DMS79 treated with DMSO at 0.1 percent for 48 hours (cell line): ENCODE measurements around the gene TECPR1.

Experiments
- DNase-seq: peaks from one replicate; lab custom pipeline; 2025; lab: John Stamatoyannopoulos, UW

TECPR1 gene

GRCh38 chr7:98283127-98283886, 31.3 kb upstream of the TECPR1 start:
- no peak for DNase-seq

- peak; percentile 7 for DNase-seq
Observed at GRCh38 chr7:98282703-98283102, 30.7 kb upstream of the TECPR1 start.

GRCh38 chr7:98281757-98282606, 29.9 kb upstream of the TECPR1 start:
- no peak for DNase-seq

- DNase-seq, result peak; percentile 84
Observed at GRCh38 chr7:98280791-98281756, 29.0 kb upstream of the TECPR1 start, which contains the start of gene BRI3. Gene BRI3 (plus strand): TSS chr7:98281686. CDS start chr7:98281796, 110 bp downstream.

GRCh38 chr7:98280296-98280695, 28.3 kb upstream of the TECPR1 start:
- no peak for DNase-seq

GRCh38 chr7:98278936-98279335, 26.9 kb upstream of the TECPR1 start:
- DNase-seq, result no peak

- DNase-seq, result no peak
Observed at GRCh38 chr7:98278408-98278807, 26.4 kb upstream of the TECPR1 start.

GRCh38 chr7:98276241-98276761, 24.3 kb upstream of the TECPR1 start:
- DNase-seq, result no peak

- no peak for DNase-seq
Observed at GRCh38 chr7:98267303-98267702, 15.3 kb upstream of the TECPR1 start.

GRCh38 chr7:98266840-98267239, 14.8 kb upstream of the TECPR1 start:
- no peak for DNase-seq

GRCh38 chr7:98265841-98266271, 13.8 kb upstream of the TECPR1 start:
- DNase-seq, result no peak

- no peak for DNase-seq
Observed at GRCh38 chr7:98257701-98258100, 5.7 kb upstream of the TECPR1 start.

- DNase-seq, result no peak
Observed at GRCh38 chr7:98256431-98256830, 4.4 kb upstream of the TECPR1 start.

- DNase-seq, result no peak
Observed at GRCh38 chr7:98254951-98255610, 3.0 kb upstream of the TECPR1 start.

- DNase-seq, result no peak
Observed at GRCh38 chr7:98254516-98254915, 2.5 kb upstream of the TECPR1 start.

- DNase-seq, result no peak
Observed at GRCh38 chr7:98252425-98253054, 508 bp upstream of the TECPR1 start.

GRCh38 chr7:98251231-98251600, 816 bp downstream of the TECPR1 start:
- no peak for DNase-seq

- DNase-seq, result no peak
Observed at GRCh38 chr7:98250789-98251188, 1.2 kb downstream of the TECPR1 start.

GRCh38 chr7:98249106-98249505, 2.9 kb downstream of the TECPR1 start:
- DNase-seq, result no peak

GRCh38 chr7:98248156-98248555, 3.9 kb downstream of the TECPR1 start:
- no peak for DNase-seq

GRCh38 chr7:98244871-98245270, 7.2 kb downstream of the TECPR1 start:
- no peak for DNase-seq
